DLD1 (cell line): Measurements from ENCODE around the gene SBNO1.
"Not testable (repeated sequence)": the region's sequence is repeated elsewhere in the genome, so short reads cannot be mapped to it uniquely, and the experiment has no call there.

Experiments
- in situ Hi-C: cut with HindIII; loops from 2 replicates; pipeline ENCODE4 v1.10.0; 2017; ENCODE audit warnings: low sequenced_read_pairs

The SBNO1 gene

DNA sequence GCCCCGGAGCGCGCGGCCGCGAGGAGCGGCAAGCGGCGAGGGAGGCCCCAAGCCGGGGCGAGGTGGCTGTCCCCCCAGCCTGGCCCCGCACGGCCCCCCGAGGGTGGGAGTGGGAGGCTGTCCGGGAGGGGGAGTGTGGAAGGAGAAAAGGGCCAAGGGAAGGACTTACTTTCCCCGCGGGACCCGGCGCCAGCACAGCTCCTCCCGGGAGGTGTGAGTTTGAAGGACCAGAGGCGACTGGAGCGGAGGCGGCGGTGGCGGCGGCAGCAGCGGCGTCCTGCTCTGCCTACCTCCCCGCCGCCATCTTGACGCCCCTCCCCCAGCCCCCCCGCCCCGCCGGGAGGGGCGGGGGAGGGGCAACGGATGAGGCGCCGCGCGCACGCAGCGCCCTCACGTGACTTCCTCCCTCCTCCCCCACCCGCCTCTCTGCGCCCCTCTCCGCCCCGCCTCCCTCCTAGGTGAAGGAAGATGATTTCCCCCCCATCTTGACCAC, at the start of gene SBNO1:
SBNO1 (minus strand) TSS at position 316 of the 493 bp plus-strand sequence. CDS start 14,406 bp downstream, outside the sequence.
- in situ Hi-C loops = no loop called here

DNA sequence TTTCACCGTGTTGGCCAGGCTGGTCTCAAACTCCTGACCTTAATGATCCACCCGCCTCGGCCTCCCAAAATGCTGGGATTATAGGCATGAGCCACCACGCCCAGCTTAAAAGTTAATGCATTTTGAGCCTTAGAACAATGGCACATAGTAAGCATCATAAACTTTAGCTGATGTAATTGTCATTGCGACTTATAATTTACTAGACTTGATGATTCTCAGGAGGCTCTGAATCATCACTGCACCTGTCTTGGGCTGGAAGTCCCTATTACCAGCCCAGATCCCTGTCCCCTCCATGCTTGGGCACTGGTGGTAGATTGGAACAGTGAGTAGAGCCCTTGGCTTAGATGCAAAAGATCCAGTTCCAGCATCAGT, 45.4 kb upstream of the SBNO1 start:
- in situ Hi-C loops = no loop called here

DNA sequence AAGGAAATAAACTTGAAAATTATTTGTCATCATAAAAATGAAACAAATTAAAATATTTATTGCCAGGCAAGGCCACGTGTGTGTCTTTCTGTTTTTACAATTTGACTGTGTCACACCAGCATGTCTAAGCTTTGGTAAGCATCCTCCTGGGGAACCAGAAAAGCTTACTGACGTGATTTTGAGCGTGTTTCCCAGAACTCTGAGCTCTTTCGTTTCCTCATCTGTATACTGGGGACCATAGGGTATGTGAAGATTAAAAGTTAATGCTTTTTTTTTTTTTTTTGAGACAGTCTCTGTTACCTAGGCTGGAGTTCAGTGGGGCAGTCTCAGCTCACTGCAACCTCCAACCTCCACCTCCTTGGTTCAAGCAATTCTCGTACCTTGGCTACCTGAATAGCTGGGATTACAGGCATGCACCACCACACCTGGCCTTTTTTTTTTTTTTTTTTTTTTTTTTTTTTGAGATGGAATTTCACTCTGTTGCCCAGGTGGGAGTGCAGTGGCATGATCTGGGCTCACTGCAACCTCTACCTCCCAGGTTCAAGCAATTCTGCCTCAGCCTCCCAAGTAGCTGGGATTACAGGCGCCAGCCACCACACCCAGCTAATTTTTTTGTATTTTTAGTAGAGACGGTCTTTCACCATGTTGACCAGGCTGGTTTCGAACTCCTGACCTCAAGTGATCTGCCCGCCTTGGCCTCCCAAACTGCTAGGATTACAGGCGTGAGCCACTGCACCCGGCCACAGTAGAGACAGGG, 44.8 kb upstream of the SBNO1 start:
- in situ Hi-C loops = not testable (repeated sequence)

DNA sequence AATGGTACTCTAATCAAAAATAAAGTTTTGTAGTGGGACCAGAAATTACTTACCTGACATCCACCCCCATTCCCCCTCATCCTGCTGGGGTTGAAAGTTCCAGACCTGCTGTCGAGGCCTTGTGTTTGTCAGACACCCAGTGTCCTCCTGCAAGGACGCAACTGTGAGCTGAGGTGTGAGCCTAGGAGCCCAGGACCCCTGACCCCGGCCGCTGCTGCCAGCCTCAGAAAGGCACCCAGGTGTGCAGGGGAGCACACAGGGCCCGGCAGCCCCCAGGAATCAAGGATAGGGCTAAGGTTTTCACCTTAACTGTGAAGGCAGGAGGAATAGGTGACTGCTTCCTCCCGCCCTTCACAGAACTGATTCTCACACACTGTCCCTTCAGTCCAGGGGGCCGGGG, 44.0 kb upstream of the SBNO1 start:
- in situ Hi-C loops = not testable (repeated sequence)

DNA sequence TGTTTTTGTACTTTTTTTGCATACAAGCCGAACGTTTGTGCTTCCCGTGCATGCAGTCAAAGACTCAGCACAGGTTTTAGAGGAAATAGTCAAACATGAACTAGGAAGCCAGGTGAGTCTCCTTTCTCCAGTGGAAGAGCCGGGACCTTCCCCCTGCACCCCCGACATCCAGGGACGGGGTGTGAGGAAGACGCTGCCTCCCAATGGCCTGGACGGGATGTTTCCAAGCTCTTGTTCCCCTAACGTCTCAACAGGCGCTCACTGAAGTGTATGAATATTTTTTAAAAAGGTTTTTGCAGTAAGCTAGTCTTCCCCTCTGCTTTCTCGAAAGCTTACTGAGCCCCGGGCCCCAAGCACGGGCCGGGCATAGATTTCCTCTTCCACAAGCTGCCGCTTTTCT, 43.3 kb upstream of the SBNO1 start:
- in situ Hi-C loops = not testable (repeated sequence)

DNA sequence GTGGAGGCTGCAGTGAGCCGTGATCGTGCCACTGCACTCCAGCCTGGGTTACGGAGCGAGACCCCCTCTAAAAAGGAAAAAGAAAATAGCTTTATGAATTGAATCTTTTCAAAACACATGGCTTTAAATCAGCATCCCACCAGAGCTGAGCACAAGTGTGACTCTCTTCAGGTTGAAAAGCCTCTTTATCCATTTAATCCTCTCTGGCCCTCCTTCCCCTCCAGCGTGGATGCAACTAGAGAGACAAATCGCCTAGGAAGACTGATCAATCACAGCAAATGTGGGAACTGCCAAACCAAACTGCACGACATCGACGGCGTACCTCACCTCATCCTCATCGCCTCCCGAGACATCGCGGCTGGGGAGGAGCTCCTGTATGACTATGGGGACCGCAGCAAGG, 42.6 kb upstream of the SBNO1 start:
- in situ Hi-C loops = not testable (repeated sequence)

DNA sequence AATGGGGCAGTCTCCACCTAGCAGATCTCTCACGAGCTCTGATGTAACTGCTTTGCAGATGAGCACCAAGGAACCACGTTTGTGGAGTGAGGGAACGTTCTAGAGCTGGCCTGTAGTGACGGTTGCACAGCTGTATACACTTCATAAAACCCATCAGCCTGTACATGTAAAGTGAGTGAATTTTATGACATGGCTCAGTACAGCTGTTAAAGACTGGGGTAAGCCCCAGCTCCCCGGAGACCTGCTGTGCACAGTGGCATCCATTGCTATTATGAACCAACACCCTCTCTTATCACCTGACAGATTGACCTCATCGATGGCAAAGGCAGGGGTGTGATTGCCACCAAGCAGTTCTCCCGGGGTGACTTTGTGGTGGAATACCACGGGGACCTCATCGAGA, 39.9 kb upstream of the SBNO1 start:
- in situ Hi-C loops = no loop called here

DNA sequence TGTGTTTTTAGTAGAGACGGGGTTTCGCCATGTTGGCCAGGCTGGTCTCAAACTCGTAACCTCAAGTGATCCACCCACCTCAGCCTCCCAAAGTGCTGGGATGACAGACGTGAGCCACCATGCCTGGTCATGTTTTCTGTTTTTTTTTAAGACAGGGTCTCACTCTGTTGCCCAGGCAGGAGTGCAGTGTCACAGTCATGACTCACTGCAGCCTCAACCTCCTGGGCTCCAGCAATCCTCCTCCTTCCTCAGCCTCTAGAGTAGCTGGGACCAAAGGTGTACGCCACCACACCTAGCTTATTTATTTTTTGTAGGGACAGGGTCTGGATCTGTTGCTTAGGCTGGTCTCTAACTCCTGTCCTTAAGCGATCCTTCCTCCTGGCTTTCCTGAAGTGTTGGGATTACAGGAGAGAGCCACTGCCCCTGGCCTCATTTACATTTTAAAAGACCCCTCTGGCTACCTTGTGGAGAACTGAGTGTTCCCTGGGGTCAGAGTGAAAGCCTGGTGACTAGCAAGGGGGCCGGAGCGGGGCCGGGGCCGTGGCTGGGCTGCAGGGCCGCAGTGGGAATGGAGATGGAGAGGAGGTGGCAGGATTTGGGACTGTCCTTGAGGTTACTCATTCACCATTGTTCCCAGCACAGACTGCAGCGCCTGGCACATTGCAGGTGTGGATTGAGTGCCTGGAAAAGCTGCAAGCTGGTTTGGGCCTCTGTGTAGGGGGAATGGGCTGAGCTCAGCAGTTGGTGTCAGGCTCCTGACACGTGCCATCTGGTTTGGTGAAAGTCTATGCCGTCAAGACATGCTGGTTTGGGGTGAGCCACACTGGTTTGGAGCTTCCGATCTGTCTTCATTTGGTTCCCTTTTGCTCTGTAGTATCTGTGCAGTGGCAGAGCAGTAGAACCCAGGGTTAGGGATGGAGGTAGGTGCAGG, 37.4 kb upstream of the SBNO1 start:
- in situ Hi-C loops = no loop called here

DNA sequence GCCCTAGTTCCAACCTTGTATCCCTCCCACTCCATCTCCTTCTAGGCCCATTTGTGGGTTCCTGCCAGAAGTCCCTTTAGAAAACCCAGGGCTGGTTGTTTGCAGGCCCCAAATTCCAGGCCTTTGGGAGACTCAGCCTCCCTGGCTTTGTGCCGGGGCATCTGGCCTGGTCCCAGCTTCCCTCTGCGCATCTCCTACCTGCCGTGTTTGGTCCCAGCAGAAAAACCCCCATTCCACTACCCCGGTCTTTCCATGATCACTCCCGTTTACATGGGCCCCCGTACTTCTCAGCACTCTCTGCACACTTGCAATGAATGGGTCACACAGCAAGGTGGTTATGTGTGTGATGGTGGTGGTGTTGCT, 34.6 kb upstream of the SBNO1 start:
- in situ Hi-C loops = no loop called here

DNA sequence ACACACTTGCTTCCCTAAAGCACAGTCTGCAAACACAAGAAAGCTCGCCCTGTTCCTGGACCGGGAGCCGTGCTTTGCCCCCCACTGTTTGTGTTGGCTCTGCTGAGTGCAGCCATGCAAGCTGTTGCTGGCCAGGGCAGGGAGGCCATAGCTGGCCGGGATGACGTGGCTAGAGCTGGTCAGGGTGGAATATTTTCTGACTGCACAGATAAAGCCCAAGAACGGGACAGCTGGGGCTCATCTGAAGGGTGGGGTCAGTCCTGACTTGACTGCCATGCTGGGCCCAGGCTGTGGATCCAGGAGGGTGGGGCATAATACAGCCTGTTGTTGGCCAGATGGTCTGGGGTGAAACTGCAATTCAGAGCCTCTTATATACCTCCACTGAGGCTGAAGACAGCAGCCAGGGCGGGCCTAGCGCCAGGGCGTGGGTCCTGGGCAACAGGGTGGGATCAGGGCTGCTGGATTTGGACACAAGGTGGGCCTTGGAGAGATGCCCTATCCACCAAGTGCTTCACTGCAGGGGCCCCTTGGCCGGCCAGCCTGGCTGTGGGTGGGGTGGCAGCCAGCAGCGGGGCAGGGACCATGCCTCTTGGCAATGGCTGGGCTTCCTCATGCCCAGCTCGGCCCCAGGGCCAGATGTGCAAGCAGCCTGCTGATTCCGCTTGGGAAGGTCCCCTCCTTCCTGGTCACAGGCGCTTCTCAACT, 34.1 kb upstream of the SBNO1 start:
- in situ Hi-C loops = no loop called here

DNA sequence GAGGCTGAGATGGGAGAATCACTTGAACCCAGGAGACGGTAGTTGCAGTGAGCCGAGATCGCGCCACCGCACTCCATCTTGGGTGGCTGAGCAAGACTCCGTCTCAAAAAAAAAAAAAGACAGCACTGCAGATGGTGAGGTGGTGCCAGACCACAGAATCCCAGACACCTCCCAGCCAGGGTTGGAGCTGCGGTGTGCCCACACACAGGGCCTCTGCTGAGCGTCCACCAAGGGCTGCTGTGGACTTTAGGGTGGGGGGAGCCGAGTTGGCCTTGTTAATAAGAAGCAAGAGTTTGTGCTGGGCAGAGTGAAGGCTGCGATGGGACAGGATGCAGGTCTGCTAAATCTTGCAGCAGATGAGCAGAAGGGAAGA, 33.5 kb upstream of the SBNO1 start:
- in situ Hi-C loops = no loop called here

DNA sequence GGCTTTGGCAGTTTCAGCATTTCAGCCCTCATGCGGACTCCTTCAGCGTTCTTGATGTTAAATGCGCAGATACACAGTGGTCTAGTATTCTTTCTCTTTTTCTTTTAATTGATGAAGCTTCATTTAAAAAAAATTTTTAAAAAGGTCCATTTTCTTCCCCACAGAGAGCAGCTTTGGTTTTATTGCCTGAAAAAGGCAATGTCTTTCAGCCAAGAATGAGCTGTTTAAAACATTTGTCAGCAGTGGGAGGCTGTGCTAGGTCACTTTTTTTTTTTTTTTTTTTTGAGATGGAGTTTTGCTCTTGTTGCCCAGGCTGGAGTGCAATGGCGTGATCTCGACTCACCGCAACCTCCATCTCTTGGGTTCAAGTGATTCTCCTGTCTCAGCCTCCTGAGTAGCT, 32.8 kb upstream of the SBNO1 start:
- in situ Hi-C loops = no loop called here

DNA sequence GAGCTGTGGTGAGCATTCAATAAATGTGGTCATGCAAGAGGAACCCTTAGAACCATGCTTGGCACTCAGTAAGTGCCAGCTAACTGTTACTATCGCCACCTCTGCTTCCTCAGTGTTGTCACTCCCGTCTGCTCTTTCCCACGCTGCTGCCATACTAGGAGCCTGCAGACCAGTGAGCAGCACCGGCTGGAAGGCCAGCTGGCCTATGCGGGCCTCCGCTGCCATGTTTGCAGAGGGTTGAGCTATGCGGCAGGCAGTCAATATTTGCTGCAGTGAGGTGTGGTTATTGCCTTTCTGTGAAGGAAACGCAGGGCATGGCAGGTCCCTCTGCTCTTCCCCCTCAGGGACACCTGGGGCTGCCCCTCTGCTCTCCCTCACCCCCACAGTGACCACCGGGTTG, 32.3 kb upstream of the SBNO1 start:
- in situ Hi-C loops = no loop called here

DNA sequence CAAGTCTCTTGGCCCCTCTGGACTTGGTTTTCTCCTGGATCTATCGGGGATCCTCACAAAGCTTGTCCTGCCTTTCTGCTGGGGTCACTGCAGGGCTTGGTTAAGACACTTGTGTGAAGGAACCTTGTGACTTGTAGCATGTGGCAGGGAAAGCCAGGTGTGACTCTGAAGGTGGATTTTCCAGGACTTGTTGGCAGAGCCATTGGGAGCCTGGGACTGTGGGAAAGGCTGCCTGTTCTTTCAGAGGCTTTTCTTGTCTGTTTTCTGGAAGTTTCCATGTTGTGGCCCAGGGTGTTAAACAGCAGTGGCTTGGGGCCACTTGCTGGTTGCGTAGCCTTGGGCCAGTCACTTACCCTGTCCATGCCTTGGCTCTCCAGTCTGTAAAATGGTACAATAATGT, 31.9 kb upstream of the SBNO1 start:
- in situ Hi-C loops = no loop called here

DNA sequence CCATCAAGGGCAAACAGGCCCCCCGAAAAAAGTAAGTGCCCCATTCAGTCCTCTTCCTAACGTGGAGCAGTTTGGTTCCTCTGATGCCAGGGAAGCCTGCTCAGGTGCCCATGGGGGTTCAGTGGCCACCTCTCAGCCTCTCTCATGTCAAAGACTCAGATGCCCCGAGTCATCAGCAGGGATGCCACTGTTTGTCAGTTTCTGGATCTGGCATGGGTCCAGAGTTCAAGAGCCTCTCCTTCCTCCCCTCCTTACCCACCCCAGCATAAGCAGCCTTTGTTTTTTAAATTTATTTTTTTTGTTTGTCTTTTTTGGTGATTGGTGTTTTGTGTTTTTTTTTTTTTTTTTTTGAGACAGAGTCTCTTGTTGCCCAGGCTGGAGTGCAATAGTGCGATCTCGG, 30.6 kb upstream of the SBNO1 start:
- in situ Hi-C loops = no loop called here

DNA sequence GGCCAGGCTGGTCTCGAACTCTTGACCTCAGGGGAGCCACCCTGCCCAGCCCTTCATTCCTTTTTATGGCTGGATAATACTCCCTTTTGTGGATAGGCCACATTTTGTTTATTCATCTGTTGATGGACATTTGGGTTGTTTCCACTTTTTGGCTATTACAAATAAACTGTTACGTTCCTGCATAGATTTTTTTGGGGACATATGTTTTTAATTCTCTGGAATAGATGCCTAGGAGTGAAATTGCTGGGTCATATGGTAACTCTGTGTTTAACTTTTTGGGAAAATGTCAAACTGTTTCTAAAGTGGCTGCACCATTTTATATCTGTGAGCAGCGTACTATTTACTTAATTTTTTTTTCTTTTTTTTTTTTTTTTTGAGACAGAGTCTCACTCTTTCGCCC, 29.1 kb upstream of the SBNO1 start:
- in situ Hi-C loops = no loop called here

DNA sequence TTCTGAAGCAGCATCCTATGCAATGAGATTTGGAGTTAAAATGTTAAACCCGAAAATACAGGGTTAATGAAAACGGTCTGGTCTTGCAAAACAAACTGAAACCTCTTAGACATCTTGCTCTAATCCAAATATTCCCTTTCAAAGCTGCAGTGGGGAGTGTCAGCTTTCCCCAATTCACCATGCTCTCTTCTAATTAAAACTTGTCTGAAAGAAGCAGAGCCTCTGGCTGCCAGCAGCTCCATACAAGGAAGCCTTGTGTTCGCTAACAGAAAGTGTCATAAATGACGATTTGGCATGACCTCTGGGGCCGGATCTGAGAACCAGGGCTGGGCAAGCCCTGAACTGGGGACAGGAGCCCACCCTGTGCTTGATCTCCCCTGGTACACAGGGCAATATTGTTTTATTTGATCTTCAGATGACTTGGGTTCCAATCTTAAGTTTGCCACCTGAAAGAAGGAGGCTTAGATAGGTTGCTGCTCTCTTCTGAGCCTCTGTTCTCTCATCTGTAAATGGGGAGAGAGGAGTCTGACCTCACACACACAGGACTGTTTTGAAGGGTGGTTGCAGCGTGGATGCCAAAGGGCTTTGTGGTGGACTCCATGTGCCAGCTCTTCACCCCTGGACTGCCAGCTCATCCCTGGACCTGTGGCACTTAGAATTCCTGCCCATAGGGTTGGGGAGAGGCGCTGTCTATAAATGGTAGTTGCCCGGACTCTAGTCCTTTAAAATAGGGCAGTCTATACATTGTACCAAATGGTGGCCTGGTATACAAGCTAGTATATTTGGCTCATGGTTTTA, 27.1 kb upstream of the SBNO1 start:
- in situ Hi-C loops = no loop called here

DNA sequence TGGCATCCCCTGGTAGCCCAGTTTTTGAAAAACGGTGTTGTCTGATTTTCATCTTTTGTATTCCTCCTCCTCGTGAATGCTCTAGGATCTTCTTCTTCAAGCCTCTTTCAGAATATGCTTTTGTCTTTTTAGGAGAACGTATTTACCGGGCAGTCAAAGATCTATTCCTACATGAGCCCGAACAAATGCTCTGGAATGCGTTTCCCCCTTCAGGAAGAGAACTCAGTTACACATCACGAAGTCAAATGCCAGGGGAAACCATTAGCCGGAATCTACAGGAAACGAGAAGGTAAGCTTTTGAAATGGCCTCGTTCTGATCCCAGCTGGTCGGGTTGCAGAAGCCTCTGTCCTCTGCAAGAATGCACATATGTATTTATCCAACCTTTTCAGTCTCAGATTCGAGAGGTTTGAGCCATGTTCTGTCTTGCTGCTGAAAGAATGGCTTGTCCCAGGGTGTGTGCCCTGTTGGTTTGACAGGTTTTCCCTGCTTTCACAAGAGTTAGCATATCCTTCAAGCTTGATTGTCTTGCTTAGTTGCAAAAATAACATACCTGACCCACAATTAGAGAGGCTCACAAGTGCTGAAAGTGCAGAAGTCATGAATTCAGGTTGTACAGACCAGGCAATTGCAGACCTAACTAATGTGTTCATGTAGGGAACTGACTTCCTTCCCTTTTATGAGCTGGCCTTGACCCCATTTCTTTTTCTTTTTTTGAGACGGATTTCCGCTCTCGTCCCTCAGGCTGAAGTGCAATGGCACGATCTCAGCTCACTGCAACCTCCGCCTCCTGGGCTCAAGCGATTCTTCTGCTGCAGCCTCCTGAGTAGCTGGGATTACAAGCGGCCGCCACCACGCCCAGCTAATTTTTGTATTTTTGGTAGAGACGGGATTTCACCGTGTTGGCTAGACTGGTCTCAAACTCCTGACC, 26.1 kb upstream of the SBNO1 start:
- in situ Hi-C loops = no loop called here

DNA sequence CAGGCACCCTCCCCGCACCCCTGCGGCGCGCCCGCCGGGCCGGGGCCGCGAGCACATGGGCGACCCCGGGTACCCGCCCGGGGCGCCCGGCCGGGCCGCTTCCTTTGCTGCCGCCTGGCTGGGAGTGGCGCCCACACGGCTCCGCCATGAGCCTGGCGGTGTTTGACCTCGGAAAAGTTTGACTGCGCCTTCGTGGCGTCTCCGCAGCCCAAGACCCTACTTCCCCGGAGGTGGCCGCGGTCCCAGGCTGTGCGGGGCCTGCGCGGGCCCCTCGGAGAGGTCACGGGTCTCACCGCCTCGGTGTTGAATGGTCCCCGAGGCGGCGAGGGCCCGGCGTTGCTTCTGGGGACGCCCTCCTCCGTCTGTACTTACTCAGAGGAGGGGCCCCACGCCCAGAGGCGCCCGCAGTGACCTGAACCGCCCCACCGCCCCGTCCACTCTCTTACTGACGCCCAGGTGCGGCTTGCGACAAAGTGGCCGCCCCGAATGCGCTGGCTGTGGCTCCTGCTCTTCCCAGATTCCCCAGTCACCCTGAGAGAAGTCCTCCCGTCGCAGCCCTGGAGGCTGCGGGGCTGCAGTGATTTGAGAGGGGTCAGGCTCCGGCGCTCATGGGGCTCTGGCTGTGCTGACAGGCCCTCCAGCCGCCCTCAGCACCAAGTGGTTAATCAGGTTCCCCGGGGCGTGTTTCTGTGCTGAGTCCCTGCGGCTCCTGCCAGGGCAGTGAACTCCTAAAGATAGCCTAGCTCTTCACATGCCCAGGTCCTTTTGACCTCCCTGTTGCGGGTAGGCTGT, 25.1 kb upstream of the SBNO1 start:
- in situ Hi-C loops = no loop called here
